SU-DHL-6 (cell line): ENCODE data around the gene IQCH.

Experiments used
- CTCF ChIP-seq: fragments of 200-600 bp; sonication (generic); IDR thresholded peaks from one replicate; pipeline ENCODE4 v1.5.1; 2017; ENCODE audit warnings: antibody characterized with exemption, mild to moderate bottlenecking, low read length, moderate library complexity; ENCODE audit not compliant: insufficient read depth, poor library complexity, severe bottlenecking
- EZH2phosphoT487 ChIP-seq: fragments of 200-600 bp; sonication (generic), shearing (Covaris generic); conservative IDR thresholded peaks from 2 replicates; pipeline ENCODE4 v1.6.1; 2018; ENCODE audit warnings: mild to moderate bottlenecking, antibody characterized with exemption, low read length, moderate library complexity, mixed read lengths

GRCh38 chr15:67319961-67320360 is 65.4 kb downstream of the IQCH start:
- no peak for TF ChIP-seq CTCF
- TF ChIP-seq EZH2phosphoT487 = no peak
